ENCODE results near the gene FLT1. TPM values are rescaled to one million over a fixed set of nuclear protein-coding genes. Genes with fewer than 3 reads are reported as not detected.

FLT1 gene
- total RNA-seq, 1 donor from 2014 or later = 46.0 TPM

DNA sequence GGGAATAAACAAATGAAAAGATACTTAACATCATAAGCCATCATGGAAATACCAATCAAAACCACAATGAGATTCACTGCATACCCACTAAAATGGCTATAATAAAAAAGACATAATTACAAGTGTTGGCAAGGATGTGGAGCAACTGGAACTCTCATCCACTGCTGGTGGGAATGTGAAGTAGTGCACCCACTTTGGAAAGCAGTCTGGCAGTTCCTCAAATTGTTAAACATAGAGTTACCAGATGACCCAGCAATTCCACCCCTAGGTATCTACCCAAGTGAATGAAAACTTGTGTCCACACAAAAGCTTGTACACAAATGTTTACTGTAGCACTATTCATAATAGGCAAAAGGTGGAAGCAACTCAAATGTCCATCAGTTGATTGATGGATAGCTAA is 46.9 kb downstream of the FLT1 start:
- TF ChIP-seq, protein P1, sequence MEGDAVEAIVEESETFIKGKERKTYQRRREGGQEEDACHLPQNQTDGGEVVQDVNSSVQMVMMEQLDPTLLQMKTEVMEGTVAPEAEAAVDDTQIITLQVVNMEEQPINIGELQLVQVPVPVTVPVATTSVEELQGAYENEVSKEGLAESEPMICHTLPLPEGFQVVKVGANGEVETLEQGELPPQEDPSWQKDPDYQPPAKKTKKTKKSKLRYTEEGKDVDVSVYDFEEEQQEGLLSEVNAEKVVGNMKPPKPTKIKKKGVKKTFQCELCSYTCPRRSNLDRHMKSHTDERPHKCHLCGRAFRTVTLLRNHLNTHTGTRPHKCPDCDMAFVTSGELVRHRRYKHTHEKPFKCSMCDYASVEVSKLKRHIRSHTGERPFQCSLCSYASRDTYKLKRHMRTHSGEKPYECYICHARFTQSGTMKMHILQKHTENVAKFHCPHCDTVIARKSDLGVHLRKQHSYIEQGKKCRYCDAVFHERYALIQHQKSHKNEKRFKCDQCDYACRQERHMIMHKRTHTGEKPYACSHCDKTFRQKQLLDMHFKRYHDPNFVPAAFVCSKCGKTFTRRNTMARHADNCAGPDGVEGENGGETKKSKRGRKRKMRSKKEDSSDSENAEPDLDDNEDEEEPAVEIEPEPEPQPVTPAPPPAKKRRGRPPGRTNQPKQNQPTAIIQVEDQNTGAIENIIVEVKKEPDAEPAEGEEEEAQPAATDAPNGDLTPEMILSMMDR (IDR thresholded peaks at IDR 0.05) = no peak

DNA sequence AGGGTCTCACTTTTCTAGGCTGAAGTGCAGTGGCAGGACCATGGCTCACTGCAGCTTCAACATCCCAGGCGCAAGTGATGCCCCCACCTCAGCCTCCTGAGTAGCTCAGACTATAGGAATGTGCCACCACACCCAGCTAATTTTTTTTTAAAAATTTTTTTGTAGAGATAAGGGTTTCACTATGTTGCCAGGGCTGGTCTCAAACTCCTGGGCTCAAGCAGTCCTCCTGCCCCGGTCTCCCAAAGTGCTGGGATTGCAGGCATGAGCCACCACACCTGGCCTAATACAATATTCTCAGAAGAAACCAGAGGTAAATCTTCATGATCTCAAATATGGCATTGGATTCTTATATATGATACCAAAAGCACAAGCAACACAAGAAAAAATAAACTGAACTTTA is 47.7 kb downstream of the FLT1 start:
- intact Hi-C loops (cut with DNase I) = no loop called here
- peaks cover 0 to 23% of the 10 kb centered on the region in 2 donors for H3K9me3 ChIP-seq

More for the DNA sequence above, 46.9 kb downstream of the FLT1 start:
- no peak for DNase-seq (ENCODE audit: low spot score in 2 of 2)
- H3K27ac ChIP-seq = no peak overlapping the region
- peaks cover 0 to 22% of the 10 kb centered on the region in 2 donors for H3K9me3 ChIP-seq
- H3K36me3 ChIP-seq = no peaks in the 10 kb centered on the region
- intact Hi-C loops (cut with DNase I) = no loop called here
- no peak overlapping the region for H3K4me3 ChIP-seq
- H3K27me3 ChIP-seq = no peaks in the 10 kb centered on the region
- H3K4me1 ChIP-seq = peaks cover 0 to 5% of the 10 kb centered on the region in 2 donors

DNA sequence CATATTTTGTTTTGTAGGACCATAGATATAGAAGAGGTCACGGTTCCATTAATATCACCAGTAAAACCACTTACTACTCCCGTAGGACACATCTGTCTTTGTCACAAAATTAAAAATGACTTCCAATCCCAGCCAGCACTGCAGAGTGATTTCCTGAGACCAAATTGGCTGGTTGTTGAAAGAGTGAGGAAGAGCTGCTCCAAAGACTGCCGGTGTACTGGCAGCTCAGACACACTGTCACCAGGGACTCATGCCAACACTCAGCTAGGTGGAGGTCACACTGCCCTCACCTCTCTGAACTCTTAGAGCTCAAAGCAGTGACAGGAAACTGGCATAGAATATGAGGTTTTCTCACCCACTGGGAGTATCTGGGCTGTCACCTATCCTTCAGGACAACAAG is 52.1 kb downstream of the FLT1 start:
- Histone ChIP-seq H3K9me3 (peaks cover 0 to 17% of the 10 kb centered on the region in 2 donors), H3K27me3 (no peaks in the 10 kb centered on the region), H3K36me3 (no peaks in the 10 kb centered on the region), H3K4me3 (no peak overlapping the region), H3K4me1 (no peaks in the 10 kb centered on the region), H3K27ac (no peak overlapping the region)
- DNase-seq (ENCODE audit: low spot score in 2 of 2) = no peak
- intact Hi-C loops (cut with DNase I) = no loop called here
- TF ChIP-seq, protein P1 (IDR thresholded peaks at IDR 0.05) = no peak

More for the DNA sequence above, 47.7 kb downstream of the FLT1 start:
- Histone ChIP-seq H3K4me3 (no peak overlapping the region), H3K36me3 (no peaks in the 10 kb centered on the region), H3K27ac (no peak overlapping the region), H3K4me1 (peaks cover 0 to 2% of the 10 kb centered on the region in 2 donors), H3K27me3 (no peaks in the 10 kb centered on the region)
- TF ChIP-seq, protein P1 (IDR thresholded peaks at IDR 0.05) = no peak
- DNase-seq (ENCODE audit: low spot score in 2 of 2) = no peak

DNA sequence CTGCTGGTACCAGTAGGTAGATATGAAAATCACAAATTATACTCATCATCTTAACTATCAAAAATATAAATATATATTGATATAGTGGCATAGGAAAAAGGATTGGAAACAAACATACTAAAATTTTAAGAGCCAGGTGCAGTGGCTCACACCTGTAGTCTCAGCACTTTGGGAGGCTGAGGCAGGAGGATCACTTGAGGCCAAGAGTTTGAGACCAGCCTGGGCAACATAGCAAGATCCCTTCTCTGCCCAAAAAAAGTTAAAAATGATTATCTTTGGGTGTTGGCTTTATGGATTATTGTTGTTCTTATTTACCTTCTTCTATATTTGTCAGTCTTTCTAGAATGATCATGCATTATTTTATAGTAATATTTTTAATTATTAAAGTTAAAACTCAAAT is 53.4 kb downstream of the FLT1 start:
- H3K4me1 ChIP-seq = no peaks in the 10 kb centered on the region
- no peak overlapping the region for H3K27ac ChIP-seq
- H3K27me3 ChIP-seq = no peaks in the 10 kb centered on the region
- peaks cover 0 to 9% of the 10 kb centered on the region in 2 donors for H3K9me3 ChIP-seq
- TF ChIP-seq, protein P1 (IDR thresholded peaks at IDR 0.05) = no peak
- no peak for DNase-seq (ENCODE audit: low spot score in 2 of 2)
- intact Hi-C loops (cut with DNase I) = no loop called here
- H3K36me3 ChIP-seq = no peaks in the 10 kb centered on the region
- H3K4me3 ChIP-seq = no peak overlapping the region

DNA sequence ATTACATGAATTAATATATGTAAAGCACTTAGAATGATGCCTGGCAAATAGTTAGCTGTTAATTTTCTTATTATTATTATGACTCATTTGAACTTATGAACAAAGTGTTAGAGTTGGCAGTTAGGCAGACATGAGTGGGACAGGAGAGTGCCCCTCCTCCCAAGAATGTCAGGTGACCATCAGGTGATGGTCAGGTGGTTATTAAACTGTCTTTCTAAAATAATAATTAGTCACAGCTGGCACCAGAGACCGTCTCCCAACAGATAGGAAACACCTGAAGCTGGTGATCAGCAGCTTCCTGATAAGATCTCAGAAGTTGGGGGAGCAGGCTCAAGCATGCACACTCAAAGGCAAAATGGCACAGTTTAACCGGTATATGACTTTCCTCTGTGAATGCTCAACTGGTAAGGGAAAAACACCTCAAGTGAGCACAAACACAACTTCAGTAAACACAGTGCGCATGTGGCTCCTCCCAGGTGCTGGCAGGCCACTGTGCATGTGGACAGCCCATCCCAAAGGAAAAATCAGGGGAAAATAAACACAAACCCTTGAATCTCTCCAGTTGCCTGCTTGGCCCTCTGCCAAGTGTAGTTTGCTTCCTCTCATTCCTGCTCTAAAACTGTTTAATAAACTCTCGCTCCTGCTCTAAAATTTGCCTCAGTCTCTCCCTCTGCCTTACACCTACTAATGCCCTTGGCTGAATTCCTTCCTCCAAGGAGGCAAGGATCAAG is 54.0 kb downstream of the FLT1 start:
- Histone ChIP-seq H3K27ac (no peak overlapping the region), H3K36me3 (no peaks in the 10 kb centered on the region), H3K4me1 (no peaks in the 10 kb centered on the region), H3K9me3 (peaks cover 0 to 9% of the 10 kb centered on the region in 2 donors), H3K27me3 (no peaks in the 10 kb centered on the region), H3K4me3 (no peak overlapping the region)
- intact Hi-C loops (cut with DNase I) = no loop called here
- DNase-seq (ENCODE audit: low spot score in 2 of 2) = no peak
- TF ChIP-seq, protein P1 (IDR thresholded peaks at IDR 0.05) = no peak

All from ascending aorta (tissue), 2 donors.